ENCODE data around the gene EXOC6. TPM values are rescaled to one million over a fixed set of nuclear protein-coding genes. Genes with fewer than 3 reads are reported as not detected.

The EXOC6 gene
- total RNA-seq, 1 donor from 2014 or later = 19.6 TPM

- intact Hi-C loops (cut with DNase I) = no loop called here
- ATAC-seq (no peak), DNase-seq (no peak)
- H3K4me1 ChIP-seq = peaks cover 33% of the 10 kb centered on the region
- no peak for TF ChIP-seq CTCF (IDR thresholded peaks at IDR 0.05)
- no peaks in the 10 kb centered on the region for H3K27me3 ChIP-seq (ENCODE audit: low read depth)
- no peaks in the 10 kb centered on the region for H3K9me3 ChIP-seq
- no peaks in the 10 kb centered on the region for H3K36me3 ChIP-seq
- peak overlapping the region; percentile 36 for H3K27ac ChIP-seq
- no peak overlapping the region for H3K4me3 ChIP-seq
Measured at GRCh38 chr10:92846344-92846743, 2.0 kb upstream of the EXOC6 start.

DNA sequence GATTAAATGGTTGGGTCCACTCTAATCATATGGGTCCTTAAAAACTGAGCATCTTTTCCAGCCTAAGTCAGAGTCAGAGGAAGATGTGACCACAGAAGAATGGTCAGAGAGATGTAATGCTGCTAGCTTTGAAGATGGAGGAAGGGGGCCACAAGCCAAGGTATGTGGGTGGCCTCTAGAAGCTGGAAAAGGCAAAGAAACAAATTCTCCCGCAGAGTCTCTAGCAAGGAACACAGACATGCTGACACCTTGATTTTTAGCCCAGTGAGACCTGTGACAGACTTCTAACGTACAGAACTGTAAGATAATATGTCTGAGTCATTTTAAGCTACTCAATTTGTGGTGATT, 1.5 kb upstream of the EXOC6 start:
- Histone ChIP-seq H3K4me1 (peaks cover 33% of the 10 kb centered on the region), H3K36me3 (no peaks in the 10 kb centered on the region), H3K27ac (no peak overlapping the region), H3K4me3 (no peak overlapping the region), H3K9me3 (no peaks in the 10 kb centered on the region), H3K27me3 (ENCODE audit: low read depth) (no peaks in the 10 kb centered on the region)
- TF ChIP-seq CTCF (IDR thresholded peaks at IDR 0.05) = no peak
- ATAC-seq (no peak), DNase-seq (no peak)
- intact Hi-C loops (cut with DNase I) = no loop called here

- Histone ChIP-seq H3K9me3 (no peaks in the 10 kb centered on the region), H3K27ac (no peak overlapping the region), H3K36me3 (no peaks in the 10 kb centered on the region), H3K4me3 (peak overlapping the region; percentile 97), H3K27me3 (ENCODE audit: low read depth) (no peaks in the 10 kb centered on the region), H3K4me1 (peaks cover 33% of the 10 kb centered on the region)
- no peak for DNase-seq
- intact Hi-C loops (cut with DNase I) = no loop called here
- no peak for TF ChIP-seq CTCF (IDR thresholded peaks at IDR 0.05)
- ATAC-seq = no peak
Measured at GRCh38 chr10:92847202-92847864, 987 bp upstream of the EXOC6 start.

DNA sequence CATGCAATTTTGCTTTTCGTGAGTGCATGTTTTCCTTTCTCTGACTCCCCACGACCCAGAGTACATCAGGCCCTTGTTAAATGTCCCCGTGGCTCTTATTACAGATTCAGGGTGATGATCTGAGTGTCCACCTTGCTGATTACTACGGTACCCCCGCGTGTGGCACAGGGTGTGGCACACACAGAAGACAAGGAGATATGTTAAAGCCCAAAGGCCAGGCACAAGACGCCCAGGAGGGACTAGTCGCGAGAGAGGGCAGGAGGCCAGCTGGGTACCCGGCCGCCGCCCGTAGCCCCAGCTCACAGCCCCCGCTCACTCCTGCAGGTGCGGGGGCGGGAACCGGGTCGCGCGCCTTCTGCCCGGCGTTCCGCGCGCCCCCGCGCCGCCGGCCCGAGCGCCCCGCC, 281 bp upstream of the EXOC6 start:
- peak overlapping the region; percentile 97 for H3K4me3 ChIP-seq
- ATAC-seq (no peak), DNase-seq (no peak)
- H3K4me1 ChIP-seq = peaks cover 33% of the 10 kb centered on the region
- no peaks in the 10 kb centered on the region for H3K9me3 ChIP-seq
- intact Hi-C loops (cut with DNase I) = no loop called here
- no peaks in the 10 kb centered on the region for H3K36me3 ChIP-seq
- peak overlapping the region; percentile 91 for H3K27ac ChIP-seq
- no peaks in the 10 kb centered on the region for H3K27me3 ChIP-seq (ENCODE audit: low read depth)
- no peak for TF ChIP-seq CTCF (IDR thresholded peaks at IDR 0.05)

DNA sequence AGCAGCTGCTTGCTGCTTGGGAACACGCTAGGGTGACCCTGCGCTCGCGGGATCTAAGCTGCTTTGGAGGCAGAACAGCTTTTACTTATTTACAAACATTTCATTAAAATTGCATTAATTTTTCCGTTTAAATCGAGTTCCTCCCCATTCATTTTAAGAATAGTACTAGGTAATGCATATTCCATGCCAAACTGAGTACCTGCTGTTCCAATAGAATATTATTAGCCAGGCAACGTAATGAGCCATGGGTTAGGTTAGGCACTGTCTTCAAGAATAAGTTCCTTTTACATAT, 860 bp downstream of the EXOC6 start:
- H3K27ac ChIP-seq = peak overlapping the region; percentile 91
- intact Hi-C loops (cut with DNase I) = no loop called here
- H3K27me3 ChIP-seq (ENCODE audit: low read depth) = no peaks in the 10 kb centered on the region
- no peak for TF ChIP-seq CTCF (IDR thresholded peaks at IDR 0.05)
- DNase-seq (no peak), ATAC-seq (no peak)
- H3K9me3 ChIP-seq = no peaks in the 10 kb centered on the region
- H3K4me1 ChIP-seq = peaks cover 33% of the 10 kb centered on the region
- H3K36me3 ChIP-seq = no peaks in the 10 kb centered on the region
- H3K4me3 ChIP-seq = peak overlapping the region; percentile 97

Data from lower lobe of right lung (tissue), 2 donors.